Endothelial cell of umbilical vein (primary cell): ENCODE results near the gene RNLS.

Experiments
- JUN ChIP-seq: IDR thresholded peaks from 2 replicates; pipeline ENCODE4 v1.6.1; 2011; ENCODE audit warnings: borderline replicate concordance, low read depth; ENCODE audit not compliant: insufficient read length, insufficient read depth
- POLR2A ChIP-seq: IDR thresholded peaks from 2 replicates; pipeline ENCODE4 v1.6.1; 2012; ENCODE audit warnings: low read depth, mild to moderate bottlenecking, control low read depth, low read length
- TF ChIP-seq, protein P1 (sequence below), 2 donors: IDR thresholded peaks; 1 replicate in 1 of 2; 2 replicates in 1 of 2; pipeline ENCODE4 v1.5.1; 2011; ENCODE audit warnings: low read length in 2 of 2, mild to moderate bottlenecking in 2 of 2, moderate library complexity in 2 of 2, control low read depth in 1 of 2, inconsistent platforms in 1 of 2, low read depth in 1 of 2; ENCODE audit not compliant: insufficient read depth in 1 of 2; ENCODE audit errors: extremely low read depth in 1 of 2

GRCh38 chr10:88472540-88472939, 110.6 kb downstream of the RNLS start:
- TF ChIP-seq, protein P1, sequence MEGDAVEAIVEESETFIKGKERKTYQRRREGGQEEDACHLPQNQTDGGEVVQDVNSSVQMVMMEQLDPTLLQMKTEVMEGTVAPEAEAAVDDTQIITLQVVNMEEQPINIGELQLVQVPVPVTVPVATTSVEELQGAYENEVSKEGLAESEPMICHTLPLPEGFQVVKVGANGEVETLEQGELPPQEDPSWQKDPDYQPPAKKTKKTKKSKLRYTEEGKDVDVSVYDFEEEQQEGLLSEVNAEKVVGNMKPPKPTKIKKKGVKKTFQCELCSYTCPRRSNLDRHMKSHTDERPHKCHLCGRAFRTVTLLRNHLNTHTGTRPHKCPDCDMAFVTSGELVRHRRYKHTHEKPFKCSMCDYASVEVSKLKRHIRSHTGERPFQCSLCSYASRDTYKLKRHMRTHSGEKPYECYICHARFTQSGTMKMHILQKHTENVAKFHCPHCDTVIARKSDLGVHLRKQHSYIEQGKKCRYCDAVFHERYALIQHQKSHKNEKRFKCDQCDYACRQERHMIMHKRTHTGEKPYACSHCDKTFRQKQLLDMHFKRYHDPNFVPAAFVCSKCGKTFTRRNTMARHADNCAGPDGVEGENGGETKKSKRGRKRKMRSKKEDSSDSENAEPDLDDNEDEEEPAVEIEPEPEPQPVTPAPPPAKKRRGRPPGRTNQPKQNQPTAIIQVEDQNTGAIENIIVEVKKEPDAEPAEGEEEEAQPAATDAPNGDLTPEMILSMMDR (IDR thresholded peaks at IDR 0.05; ENCODE audit: extremely low read depth in 1 of 2, insufficient read depth in 1 of 2, low read depth in 1 of 2, low read length in 2 of 2): no peak
- TF ChIP-seq POLR2A (no peak), JUN (no peak)
